GM18508 (cell line): ENCODE measurements around the gene NEK10.

Experiments used
- ATAC-seq: cut with Tn5 transposase; IDR thresholded peaks from one replicate; pipeline ENCODE4 v1.9.1; 2021; ENCODE audit warnings: moderate number of reproducible peaks; ENCODE audit not compliant: insufficient read depth, unreplicated experiment

NEK10 gene

DNA sequence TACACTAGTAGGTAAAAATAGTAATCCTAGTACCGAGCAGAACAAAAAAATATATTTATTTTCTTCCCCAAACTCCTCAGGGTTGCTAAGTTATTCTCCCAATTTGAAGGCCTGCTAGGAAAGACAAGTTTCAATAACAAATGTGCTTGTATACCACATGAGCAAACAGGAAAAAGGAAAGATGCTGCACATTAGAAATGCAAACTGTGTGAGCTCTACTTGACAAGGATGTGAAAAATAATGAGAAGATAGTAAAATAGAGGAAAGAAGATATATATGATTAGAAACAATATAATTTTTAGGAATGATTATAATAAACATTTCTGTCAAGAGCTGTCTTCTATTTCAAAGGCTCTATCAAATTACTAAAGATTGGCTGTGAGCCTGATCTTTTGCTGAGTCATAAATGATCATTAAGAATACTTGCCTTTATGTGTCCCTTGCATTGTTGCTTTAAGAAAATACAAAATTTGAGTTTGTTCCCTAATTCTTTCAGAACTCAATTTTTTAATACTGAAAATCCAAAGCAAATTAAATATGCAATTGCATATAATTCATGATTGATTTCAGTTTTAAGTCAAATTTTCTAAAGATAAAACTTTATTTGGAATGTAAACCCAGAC is 174.2 kb downstream of the NEK10 start:
- ATAC-seq = no peak

DNA sequence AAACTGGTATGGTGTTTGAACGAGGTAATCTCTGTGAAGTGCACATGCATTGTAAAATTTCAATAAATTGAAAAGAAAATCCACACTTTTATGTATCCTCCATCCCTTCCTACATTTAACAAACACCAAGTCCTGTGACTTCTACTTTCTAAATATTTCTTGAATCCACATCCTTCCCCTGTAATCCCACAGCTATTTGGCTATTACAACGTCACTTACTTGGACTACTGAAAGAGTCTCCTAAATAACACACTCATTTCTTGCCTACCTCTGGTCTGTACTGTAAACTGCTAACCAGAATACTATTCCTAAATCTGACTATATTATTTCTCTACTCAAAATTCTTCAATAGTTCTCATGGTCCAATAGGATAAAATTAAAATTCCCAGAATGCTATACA is 176.1 kb downstream of the NEK10 start:
- ATAC-seq = no peak

DNA sequence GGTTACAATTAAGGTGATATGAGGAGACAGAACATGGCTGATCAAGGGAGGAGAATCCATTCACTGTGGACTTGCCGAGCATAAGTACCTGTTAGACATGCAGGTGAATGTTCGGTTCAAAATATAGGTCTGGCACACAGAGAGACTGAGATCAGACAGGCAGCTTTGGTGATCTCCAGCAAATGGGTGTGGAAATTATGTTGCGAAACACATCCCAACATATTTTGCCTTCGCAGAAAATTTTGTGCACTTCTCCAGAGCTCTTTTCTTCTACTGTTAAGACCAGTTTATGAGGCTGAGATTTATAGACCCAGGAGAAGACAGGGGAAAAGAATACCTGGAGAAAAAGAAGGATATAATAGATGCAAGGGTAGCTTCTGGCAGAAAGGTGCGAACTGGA is 183.2 kb downstream of the NEK10 start:
- no peak for ATAC-seq

DNA sequence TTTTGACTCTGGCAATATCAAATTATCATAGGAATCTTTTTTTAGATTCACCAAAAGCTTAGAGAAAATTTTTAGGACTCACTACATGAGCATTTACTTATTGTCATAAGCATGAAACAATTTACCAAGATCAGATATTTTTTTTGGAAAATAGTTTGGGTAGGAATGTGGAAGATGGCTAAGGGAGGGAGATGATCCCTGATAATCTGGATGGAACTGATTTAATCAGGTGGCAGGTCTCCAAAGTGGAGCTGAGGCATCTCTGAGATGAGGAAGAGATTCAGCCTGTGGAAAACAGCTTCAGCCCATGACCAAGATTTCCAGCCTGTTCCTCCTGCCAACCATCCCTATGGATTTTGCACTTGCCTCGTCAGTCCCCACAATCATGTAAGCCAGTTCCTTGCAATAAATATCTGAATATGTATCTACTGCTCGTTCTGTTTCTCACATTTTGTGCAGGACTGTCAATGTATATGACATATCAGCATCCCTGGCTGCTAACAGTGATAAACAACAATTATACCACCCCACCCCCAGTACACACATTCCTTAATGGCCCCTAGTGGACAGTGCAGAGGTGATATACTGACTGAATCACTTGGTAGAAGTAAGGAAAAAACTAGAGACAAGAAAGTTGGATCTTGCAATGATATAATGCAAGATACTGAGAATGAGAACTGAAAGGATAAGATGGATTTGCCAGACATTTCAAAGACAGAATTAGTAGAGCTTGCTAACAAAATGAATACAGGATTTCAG is 183.8 kb downstream of the NEK10 start:
- no peak for ATAC-seq

DNA sequence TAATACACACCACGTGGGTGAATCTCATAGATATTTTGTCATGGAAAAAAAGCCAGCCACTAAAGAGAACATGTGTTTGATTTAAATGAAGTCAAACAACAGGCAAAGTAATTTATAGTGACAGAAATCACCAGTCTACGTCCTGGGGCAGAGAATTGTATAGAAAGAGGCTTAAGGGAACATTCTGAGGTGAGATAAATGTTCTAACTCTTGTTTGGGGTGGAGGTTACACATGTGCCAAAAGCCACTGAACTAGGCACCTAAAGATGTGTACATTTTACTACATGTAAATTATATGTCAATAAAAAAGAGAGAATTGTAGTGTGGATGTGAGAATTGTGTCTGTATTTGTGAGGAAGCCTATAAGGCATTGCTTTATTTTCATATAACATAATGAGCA is 184.9 kb downstream of the NEK10 start:
- ATAC-seq = no peak

DNA sequence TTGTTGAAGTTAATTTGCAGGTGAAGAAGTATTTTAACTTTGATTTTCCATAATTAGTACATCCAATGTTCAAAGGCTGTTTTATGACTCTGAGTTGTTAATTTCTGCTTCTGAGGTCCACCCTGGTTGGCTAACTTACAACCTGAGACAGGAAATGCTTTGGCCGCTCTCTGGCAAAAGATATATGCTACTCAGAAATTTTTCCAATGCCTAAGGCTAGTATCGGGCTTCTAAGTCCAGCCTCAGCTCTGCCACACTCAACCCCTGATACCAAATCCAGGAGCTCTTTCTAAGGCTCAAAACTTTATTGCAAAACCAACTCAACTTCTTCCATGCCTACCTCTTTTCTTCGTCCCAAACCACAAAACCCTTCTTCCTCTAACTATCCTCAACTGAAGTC is 192.9 kb downstream of the NEK10 start:
- ATAC-seq = no peak

DNA sequence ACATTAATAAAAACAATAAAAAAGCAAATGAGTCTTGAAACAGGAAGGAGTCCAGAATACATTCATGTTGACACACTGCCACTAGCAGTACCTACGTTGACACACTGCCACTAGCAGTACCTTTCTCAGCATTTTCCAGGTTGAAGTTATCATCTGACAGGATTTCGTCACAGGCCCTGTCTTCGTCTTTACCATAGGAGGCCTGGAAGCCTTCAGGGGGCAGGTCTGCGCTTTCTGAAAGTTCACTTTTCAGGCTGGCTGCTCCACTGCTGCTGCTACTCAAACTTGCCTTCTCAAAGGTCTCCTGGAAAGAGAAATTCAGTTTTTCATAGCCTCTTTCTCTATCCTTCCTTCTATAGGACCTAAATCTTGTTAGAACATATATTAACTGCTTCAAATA is 194.7 kb downstream of the NEK10 start:
- no peak for ATAC-seq

DNA sequence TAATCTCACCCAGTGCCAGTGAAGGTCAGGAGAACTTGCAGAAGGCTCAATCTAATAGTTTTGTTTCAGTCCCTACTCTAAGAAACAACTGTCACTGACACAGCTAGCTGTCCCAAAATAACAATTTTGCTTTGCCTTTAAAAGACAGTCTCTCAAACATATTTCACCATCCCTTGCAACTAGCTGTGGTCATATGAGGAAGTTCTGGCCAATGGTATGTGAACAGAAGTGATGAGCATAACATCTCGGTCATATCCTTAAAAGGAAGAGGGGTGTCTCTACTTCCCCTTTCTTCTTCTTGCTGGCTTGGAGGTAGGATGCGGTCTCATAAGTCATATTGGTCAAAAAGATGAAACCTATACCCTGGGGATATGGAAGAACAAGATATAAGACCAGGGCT is 198.1 kb downstream of the NEK10 start:
- peak; percentile 92 for ATAC-seq

DNA sequence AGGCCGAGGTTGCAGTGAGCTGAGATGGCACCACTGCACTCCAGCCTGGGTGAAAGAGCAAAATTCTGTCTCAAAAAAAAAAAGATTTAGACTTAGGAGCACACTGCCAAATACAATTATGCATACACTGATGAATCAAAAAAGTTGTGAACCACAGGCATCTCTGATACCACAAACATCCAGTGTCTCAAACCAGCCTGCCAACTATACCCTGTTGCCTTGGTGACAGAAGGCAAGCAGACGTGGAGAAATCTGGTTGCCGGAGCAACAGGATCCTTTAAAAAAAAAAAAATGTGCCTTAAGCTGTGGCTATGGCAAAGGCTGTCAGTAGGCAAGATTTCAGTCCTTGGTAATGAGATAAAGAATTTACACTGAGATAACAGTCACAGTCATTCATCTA is 202.3 kb downstream of the NEK10 start:
- ATAC-seq = no peak

DNA sequence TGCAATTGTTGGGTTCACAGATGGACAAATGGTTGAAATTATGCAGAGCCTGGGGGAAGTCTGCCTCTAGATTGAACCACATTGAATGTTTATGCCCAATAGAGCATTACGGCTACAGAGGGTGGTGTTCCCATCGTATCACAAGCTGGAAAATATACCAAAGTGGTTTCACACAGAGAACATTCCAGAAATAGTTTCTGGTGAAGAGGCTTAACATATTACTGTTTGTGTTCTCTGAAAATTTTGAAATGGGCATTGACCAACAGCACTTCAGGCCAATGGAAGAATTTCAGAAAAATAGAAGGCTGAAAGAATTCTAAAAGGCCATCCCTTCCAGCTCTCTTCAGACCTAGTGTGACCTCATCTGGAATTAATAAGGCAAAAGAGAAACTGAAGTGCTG is 203.9 kb downstream of the NEK10 start:
- no peak for ATAC-seq

DNA sequence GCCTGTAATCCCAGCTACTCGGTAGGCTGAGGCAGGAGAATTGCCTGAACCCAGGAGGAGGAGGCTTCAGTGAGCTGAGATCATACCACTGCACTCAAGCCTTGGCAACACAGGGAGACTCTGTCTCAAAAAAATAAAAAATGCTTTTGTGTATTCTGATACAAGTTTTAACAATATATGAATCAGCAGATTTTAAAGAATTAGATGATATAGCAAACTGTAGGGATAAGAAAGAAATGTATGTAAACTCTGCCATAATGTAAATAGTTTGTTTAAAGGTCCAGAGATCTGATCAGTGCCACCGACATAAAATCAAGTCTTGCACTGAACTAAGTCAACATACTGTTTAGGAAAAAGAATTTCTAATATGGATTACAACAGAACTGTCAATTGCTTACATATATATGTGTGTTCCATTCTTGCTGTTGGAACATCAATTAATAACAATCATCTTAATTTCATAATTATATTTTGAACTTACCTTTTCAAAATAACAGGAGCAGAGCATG is 208.3 kb downstream of the NEK10 start:
- no peak for ATAC-seq

DNA sequence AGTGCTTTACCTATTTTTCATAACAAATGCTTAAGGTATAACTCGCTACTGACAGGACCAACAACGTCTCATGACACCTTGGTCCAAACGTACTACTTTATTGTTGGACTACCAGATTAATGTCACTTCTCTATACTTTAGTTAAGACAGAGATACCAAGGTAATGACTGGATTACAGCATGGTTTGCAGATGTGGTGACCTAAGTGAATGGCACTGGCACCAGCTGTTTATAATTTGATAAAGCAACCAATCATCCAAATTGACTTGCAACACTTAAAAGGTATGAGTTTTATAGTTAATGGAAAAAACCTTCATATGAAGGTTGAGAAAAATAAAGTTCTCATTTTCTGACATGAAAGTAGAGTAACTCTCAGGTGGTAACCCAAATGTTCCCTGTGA is 209.0 kb downstream of the NEK10 start:
- ATAC-seq = no peak

DNA sequence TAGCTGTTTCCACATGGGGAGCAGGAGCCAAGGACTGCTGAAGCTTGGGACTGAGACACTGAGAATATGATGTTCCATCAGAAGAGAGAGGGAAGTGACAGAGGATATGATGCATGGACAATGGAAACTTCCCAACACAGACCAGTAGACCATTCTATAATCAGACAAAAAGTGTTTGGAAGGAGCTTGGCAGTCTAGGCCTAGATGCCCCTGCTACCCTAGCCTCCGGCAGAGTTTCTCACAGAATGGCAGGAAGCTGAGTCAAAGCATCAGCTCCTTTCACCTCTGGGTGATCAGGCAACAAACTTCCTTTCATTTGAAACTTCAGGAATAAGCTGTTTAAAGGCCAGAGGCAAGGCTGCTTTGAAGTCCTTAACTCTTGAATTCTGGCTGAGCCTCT is 222.0 kb downstream of the NEK10 start:
- ATAC-seq = no peak

DNA sequence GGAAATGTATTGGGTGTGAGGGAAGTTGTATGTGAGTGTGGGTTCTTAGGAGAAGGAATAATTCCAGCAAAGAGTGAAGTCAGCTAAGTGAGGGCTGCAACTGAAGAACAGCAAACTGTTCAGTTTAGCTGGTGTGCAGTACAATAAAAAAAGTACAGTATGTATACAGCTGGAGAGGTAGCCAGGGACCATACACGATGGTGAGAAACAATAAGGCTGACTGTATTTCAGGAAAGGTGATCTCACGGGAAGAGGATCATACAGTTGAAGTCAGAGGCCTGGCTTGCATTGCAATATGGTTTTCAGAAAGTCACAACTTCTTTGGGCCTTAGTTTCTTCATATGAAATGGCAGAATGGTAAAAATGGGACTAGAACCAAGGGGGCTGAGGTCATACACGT is 222.4 kb downstream of the NEK10 start:
- ATAC-seq = no peak

DNA sequence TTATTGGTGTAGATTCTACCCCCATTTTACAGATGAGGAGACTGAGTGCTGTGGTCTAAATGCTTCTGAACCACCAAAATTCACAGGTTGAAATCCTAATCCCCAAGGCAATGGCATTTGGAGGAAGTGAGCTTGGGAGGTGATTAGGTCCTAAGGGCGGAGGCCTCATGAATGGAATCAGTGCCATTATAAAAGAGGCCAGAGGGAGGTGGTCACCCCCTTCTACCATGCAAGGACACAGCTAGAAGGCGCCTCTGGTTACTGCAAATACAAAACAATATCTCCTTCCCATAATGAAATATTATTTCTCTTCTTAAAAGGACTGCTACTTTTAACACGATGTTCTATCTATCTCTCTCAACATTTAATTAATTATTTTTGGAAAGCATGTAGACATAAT is 223.5 kb downstream of the NEK10 start:
- no peak for ATAC-seq

DNA sequence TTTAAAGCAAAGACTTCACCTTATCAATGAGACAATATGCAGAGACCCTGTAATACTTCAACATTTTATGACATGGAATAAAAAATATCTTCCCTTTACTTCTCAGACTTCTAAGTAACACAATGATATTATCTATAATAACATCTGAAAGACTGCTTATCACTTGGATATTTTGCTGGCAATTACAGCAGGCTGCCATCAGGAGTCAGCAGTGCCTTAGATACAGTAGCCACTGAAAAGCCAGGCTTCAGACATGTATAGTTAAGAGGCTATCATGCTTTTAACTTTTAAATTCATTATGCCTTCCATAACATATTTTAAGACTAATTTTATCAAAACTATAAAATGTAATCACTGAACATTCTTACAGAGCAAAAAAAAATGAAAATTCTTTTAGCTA is 227.5 kb downstream of the NEK10 start:
- ATAC-seq = no peak

DNA sequence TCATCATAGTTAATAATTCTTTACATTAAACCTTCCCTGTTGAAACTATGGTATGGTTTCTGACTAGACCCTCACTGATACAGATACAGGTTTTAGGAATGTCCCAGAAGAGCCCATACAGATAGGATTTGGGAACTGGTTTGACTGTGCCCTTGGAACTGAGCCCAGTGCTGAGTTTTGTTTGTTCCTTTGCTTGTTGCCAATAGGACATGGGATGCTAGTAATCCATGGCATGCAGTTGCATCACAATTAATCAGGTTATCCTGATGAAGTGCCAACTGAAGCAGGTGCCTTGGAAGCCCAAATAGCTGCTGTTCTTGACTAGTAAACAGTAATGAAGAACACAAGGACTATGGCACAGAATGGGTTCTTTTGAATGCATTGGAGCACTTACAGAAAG is 230.6 kb downstream of the NEK10 start:
- no peak for ATAC-seq

DNA sequence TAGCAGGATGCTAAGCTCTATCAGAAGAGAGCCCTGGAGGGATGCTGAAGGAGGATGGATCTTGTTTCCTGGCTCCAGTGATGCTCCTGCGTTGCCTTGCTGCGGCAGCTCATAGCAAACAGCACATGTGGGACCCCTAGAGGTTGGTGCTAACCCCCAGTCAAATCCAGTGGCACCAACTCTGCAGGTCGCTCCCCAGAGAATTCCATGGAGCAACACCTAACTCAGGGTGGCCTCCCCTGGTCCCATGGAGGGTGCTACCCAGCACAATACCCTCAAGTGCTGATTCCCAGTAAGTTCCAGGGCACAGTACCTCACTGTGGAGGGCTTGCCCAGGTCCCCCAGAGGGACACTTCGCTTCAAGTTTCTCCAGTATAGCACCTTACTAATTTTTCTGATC is 231.2 kb downstream of the NEK10 start:
- ATAC-seq = no peak

DNA sequence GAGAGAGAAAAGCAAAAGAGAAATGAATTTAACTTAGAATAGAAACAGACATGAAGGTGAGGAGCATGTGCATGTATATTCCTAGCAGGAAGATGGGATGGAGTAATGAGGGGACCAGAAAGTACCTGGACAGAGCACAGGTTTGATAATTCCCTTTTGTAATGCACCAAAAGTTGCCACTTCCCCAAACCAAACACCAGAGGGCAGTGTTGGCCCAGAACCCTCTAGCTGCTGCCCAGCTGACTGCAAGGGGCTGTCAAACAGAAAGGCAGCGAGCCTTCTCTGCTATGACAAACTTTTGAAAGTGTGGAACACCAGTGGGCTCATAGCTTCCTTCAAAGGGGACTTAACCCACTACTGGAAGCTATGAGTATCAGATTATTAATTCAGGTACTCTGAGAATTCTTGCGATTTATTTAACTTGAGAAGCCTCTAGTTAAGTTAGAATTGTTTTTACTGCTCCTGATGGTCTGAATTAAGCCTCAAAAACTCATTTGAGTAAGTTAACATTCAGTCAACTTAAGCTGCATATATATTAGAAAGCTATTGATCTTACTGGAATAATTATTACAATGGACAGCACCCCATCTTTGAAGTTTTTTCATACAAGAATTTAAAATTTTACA is 234.9 kb downstream of the NEK10 start:
- peak; percentile 96 for ATAC-seq

DNA sequence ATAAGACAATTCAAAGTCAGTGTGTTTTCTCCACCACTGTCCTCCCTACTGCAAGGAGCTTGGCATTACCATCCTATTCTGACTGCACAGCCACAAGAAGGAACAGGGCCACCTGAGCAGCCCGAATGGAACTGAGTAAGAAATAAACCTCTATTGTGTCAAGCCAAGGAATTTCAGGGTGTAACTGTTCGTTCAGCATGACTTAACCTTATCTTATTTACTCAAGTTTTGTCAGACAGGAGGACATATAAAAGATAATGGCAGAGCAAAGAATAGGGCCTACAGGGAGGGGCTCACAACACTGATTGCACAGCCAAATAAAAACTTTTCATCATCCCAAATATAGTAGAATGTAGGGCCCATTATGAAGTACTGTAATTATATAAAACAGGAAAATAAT is 236.1 kb downstream of the NEK10 start:
- ATAC-seq = no peak

DNA sequence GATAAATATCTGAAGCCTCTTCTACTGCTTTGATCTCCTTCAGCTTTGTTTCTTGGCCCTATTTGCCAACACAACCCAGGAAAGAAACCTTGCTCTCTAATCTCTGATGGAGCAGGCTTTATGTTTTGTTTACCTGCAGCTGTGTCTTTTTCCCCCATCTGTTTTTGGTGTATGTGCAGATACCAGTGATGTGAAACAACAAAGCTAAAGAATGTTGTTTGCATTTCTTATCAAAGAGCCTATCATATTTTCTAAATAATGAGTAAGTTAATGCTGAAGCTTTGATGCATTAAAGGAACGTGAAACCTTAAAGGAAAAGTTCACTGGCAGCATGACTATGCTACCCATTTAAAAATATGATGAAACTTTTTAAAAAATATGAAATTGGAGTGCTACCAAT is 238.4 kb downstream of the NEK10 start:
- ATAC-seq = no peak

DNA sequence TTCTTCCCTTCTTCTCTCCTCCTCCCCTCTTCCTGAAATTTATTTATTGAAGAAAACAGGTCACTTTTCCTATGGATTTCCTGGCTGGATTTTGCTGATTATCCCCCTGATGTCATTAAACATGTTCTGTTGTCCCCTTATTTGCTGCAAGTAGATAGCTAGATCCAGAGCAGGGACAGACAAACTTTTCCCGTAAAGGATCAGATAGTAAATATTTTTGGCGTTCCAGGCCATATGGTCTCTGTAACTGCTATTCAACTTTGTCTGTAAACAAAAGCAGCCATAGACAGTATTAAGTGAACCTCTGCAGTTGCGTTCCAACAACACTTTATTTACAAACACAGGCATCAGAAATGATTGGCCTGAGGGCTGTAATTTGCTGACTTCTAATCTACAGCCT is 241.3 kb downstream of the NEK10 start:
- ATAC-seq = no peak
